Measurements from ENCODE around the gene ENTPD2. TPM values are rescaled to one million over a fixed set of nuclear protein-coding genes. Genes with fewer than 3 reads are reported as not detected.
"Not testable (repeated sequence)": the region's sequence is repeated elsewhere in the genome, so short reads cannot be mapped to it uniquely, and the experiment has no call there.

The ENTPD2 gene
- total and polyA plus RNA-seq, 2 of the 4 experiments (the other 2 are of a cell fraction): not detected

- WGBS, 2 experiments (ENCODE audit: extremely low coverage in 2 of 2, insufficient read length in 1 of 2): no CpG with 5 or more reads among the region's 5 CpGs
- H3K4me1 ChIP-seq (ENCODE audit: control insufficient read depth, insufficient read depth, low read length); BruUV-seq (replicated peaks); H2AK5ac ChIP-seq (ENCODE audit: low read depth, low read length); H3K23ac ChIP-seq (ENCODE audit: low read depth, low read length); H3K9me1 ChIP-seq (ENCODE audit: insufficient read depth, low read length); H4K5ac ChIP-seq (ENCODE audit: low read depth, low read length); H2BK5ac ChIP-seq (ENCODE audit: low read depth, low read length, poor library complexity, severe bottlenecking); H2AK9ac ChIP-seq (replicated peaks; ENCODE audit: low read depth, low read length, poor library complexity); H3K79me1 ChIP-seq (ENCODE audit: low read depth in 1 of 2, low read length in 2 of 2); H3K18ac ChIP-seq (ENCODE audit: low read depth, low read length); intact Hi-C loops (cut with micrococcal nuclease); H4K20me1 ChIP-seq (ENCODE audit: insufficient read depth, low read length); POLR2A ChIA-PET (ENCODE audit: unreplicated experiment); H3K9me3 ChIP-seq (ENCODE audit: control insufficient read depth, insufficient read depth, low read length); H4K91ac ChIP-seq (ENCODE audit: insufficient read depth, low read depth, low read length); H2BK15ac ChIP-seq (ENCODE audit: low read depth, low read length); H2BK120ac ChIP-seq (ENCODE audit: low read depth, low read length); DNase-seq; H3K27ac ChIP-seq (ENCODE audit: insufficient read depth, low read length); H3K27me3 ChIP-seq (ENCODE audit: control insufficient read depth, insufficient read depth, low read length); H3K9ac ChIP-seq (ENCODE audit: low read depth, low read length); H3K56ac ChIP-seq (ENCODE audit: extremely low read depth, insufficient read depth, low read length); H3K36me3 ChIP-seq (ENCODE audit: control insufficient read depth, insufficient read depth, low read length); H2BK20ac ChIP-seq (ENCODE audit: low read depth, low read length); ATAC-seq (ENCODE audit: low read depth); H3K4me3 ChIP-seq (ENCODE audit: insufficient read depth, low read depth, low read length); H4K8ac ChIP-seq (ENCODE audit: low read depth in 2 of 2, low read length in 2 of 2); dilution Hi-C loops (cut with HindIII; ENCODE audit: low sequenced_read_pairs, unreplicated experiment); H2AFZ ChIP-seq (replicated peaks; ENCODE audit: low read length, poor library complexity); H3K14ac ChIP-seq (replicated peaks; ENCODE audit: low read depth, low read length); H3K4me2 ChIP-seq (ENCODE audit: low read depth, low read length); H3K4ac ChIP-seq (ENCODE audit: low read depth, low read length): not testable (repeated sequence)
- in situ Hi-C loops (cut with MboI; ENCODE audit: low sequenced_read_pairs): loop anchor here (10.0 kb wide), 1 partner anchor 249 kb away; no protein-coding TSS in a partner anchor
- CTCF ChIA-PET: interaction anchor here (2.2 kb wide), 1 partner anchor 13 kb away, joined by 14 read pairs; the partner anchor contains the start of gene NPDC1
Measured at GRCh38 chr9:137033481-137033880, 20.4 kb downstream of the ENTPD2 start.

Measured in IMR-90 (cell line).